Skin of body (tissue), 2 donors: Measurements from ENCODE around the gene MEGF11. TPM values are rescaled to one million over a fixed set of nuclear protein-coding genes. Genes with fewer than 3 reads are reported as not detected.

ENCODE experiments used
- DNase-seq: peaks from one replicate; lab custom pipeline; 2025; lab: John Stamatoyannopoulos, UW
- total RNA-seq: library from RNA; depleted of rRNA; stranded (reverse); fragments of >200 nt; gene quantifications from one replicate; pipeline ENCODE4 v1.2.3, GENCODE V29; 2014

Gene MEGF11
- total RNA-seq, 1 donor from 2014 or later = 0.30 TPM

DNA sequence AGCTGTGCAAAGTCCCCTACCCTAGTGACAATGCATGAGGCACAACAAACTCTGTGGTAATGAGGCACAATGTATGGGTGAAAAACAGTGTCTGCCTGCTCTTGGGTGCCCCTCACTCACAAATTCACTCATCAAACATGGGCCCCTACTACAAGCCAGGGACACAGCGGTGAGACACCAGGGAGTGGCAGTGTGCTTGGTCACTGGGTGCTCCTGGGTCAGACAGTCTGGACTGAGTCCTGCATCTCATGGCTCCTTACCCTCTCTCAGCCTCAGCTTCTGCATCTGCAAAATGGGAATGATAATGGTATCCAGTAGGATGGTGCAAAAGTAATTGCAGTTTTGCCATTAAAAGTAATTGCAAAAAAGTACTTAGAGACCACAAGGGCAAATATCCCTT lies 184.7 kb downstream of the MEGF11 start:
- DNase-seq = no peak

- DNase-seq = no peak
Observed at GRCh38 chr15:66067687-66068086, 185.9 kb downstream of the MEGF11 start.

GRCh38 chr15:66066481-66066880 lies 187.1 kb downstream of the MEGF11 start:
- no peak for DNase-seq

DNA sequence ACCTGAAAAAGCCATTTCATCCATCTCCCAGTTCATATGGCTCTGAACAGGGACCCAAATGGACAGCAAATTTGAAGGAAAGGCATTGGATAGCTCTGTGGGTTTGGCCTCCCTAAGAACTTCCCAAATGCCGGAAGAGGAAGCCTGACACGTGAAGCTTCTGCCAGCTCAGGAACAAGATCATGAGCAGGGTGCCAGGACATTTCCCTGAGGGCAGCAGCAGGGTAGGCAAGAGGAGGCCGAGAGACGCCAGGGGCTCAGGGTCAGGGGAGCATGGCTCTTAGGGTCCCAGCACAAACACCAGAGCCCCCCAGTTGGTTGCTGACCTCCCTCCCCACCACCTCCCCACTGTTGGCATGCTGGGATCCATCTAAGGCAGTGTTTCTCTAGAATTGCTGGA lies 187.5 kb downstream of the MEGF11 start:
- DNase-seq = no peak

GRCh38 chr15:66065325-66065724 lies 188.2 kb downstream of the MEGF11 start:
- DNase-seq = no peak

DNA sequence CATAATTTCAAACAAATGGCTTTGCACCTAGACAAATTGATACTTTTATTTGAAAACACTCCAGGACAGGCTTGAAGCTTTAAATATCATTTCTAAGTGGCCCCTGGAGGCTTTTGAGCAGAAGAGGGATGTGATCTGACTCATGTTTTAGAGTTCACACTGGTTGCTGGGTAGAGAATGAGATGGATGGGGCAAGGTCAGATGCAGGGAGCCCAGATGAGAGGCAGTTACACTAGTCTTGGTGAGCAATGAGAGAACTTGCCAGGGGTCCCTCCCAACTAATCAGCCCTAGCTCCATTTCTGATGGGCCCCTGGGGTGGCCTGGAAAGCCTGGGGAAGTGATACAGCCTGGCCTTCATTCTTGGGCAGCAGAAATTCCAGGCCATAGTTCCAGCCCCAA lies 190.4 kb downstream of the MEGF11 start:
- no peak for DNase-seq

GRCh38 chr15:66057089-66057488 lies 196.5 kb downstream of the MEGF11 start:
- no peak for DNase-seq

DNA sequence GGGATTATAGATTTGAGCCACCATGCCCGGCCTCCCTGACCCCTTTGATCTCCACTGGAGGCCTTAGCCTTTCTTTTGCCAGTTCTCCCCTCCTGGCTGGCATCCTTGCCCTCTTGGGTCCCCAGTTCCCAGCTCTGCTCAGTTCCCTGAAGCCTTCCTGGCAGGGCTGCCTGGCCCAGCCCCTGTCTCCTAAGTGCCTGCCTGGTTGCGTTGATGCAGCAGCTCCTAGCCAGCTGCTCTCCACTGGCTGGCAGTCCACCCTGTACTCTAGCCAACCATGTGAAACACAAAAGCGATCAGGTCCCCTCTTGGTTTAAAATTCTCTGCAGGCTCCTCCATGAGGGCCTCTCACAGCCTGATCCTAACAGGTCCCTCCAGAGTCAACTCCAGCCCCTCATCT lies 199.6 kb downstream of the MEGF11 start:
- no peak for DNase-seq

- DNase-seq = no peak
Observed at GRCh38 chr15:66051833-66052232, 201.7 kb downstream of the MEGF11 start.

DNA sequence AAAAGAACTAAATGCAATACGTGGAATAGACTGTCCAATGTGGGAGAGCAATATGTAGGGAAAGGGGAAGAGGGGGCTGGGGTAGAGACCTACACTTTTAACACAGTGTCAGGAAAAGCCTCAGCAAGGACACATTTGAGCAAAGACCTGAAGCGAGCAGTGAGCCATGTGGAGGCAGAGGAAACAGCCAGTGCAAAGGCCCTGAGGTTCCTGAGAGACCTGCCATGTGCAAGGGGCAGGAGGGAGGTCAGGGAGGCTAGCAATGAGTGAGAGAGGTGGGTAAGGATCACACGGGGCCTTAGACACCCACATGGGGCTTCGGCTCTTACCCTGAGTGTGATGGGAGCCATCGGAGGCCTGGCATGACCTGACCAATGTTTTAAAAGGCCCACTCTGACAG lies 203.3 kb downstream of the MEGF11 start:
- DNase-seq = no peak

GRCh38 chr15:66049353-66049752 lies 204.2 kb downstream of the MEGF11 start:
- DNase-seq = no peak

DNA sequence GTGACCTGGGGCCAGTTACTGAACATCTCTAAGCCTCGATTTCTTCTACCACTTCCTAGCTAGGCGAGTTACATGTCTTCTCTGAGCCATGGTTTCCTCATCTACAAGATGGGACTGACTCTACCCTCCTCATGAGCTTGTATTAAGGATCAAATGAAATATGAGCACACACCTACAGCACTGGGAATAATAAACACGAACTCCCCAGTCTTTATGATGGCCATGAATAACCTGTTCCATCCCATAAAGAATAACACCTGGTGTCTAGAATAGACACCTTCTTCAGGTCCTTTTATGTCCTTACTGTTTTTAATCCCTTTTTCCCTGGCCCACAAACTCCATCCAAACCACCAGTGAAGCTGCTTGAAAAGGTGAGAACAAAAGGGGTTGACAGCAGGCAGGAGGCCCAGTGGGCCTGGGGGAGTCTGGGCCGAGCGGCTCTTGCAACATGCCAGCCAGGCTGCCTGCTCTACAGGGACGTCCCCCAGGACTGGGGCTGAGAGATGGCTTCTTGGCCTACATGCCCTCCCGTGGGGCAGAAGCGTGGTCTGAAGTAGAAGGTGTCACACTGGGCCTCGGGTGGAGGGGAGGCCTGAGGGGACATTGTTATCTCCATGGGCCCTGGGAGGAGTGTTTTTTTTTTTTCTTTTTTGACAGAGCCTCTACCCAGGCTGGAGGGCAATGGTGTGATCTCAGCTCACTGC lies 206.1 kb downstream of the MEGF11 start:
- no peak for DNase-seq

DNA sequence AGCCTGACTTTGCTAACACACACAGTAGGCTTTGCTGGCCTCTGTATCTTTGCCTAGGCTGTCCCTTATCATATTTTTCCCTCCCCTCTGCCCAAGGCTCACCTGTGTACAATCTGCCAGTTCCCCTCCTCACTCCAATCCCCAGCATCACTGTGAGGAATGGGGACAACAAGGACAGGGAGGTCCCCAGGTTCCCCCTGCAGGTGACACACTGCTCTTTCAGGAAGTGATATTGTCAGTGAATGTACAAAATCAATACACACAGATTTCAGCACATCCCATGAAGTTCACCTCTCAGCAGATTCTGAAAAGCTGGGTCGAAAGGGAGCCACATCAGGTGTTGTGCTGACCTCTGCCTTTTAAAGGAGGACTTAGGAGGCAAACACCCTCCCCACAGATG lies 206.8 kb downstream of the MEGF11 start:
- no peak for DNase-seq

DNA sequence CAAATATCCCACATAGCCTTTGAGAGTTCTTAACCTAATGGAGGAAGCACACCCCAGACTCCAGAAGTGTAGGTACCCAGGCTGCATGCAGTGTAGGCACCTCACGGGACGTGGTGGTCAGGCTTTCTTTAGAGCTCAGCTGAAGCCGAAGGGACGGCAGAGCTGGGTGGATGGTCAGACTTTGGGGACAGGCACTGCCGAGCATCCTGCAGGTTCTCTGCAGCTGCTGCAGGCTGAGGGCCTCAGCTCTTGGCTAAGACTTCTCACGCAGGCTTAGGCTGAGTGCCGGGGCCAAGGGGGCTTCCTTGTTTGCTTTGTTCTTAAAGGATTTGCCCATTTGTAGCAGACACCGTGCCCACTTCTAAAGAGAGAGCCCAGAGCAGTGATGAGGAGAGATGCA lies 207.2 kb downstream of the MEGF11 start:
- DNase-seq = no peak

- no peak for DNase-seq
Observed at GRCh38 chr15:66045542-66045941, 208.0 kb downstream of the MEGF11 start.

GRCh38 chr15:66044837-66045236 lies 208.7 kb downstream of the MEGF11 start:
- DNase-seq = no peak

DNA sequence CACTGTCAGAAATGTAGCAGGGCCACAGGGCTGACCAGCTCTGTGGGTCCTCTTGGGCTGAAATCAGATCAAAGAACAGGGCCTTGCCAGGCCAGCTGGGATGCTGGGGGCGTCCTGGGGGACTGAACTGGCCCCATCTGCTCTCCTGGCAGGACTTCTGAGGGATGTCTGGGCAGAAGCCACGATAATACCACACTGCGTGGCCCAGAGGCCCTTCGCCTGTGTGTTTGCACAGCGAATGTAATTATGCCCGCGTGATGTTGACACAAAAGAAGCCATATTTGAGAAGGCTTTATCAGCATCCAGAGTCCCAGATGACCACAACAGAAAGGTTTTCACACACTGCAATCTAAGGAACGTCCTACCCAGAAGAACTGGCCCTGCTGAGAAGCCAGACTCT lies 210.3 kb downstream of the MEGF11 start:
- no peak for DNase-seq

- DNase-seq = no peak
Observed at GRCh38 chr15:66042624-66043023, 210.9 kb downstream of the MEGF11 start.

DNA sequence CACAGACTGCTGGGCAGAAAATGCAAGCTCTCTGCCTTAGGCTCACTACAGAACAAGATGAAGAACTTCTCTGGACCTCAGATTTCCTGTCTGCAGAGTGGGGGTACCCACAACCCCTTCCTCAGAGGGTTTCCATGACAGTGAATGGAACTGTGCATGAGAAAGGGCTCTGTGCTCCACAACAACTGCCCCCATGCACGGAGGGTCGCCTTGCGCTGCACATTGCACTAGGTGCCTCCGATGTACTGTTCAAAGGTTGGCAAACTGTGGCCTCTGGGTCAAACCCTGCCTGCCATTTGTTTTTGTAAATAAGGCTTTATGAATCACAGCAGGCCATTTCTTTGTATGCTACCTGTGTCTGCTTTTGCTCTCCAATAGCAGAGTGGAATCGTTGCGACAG lies 212.3 kb downstream of the MEGF11 start:
- DNase-seq = no peak

- peak; percentile 9 for DNase-seq
Observed at GRCh38 chr15:66040211-66040892, 213.2 kb downstream of the MEGF11 start.

GRCh38 chr15:66039117-66039871 lies 214.3 kb downstream of the MEGF11 start:
- DNase-seq = no peak

GRCh38 chr15:66038387-66039116 lies 215.0 kb downstream of the MEGF11 start:
- DNase-seq = no peak
